COR-L47 (cell line): Measurements from ENCODE around the gene KLHL21.
"Not testable (repeated sequence)": the region's sequence is repeated elsewhere in the genome, so short reads cannot be mapped to it uniquely, and the experiment has no call there.

ENCODE experiments used
- DNase-seq: peaks from one replicate; lab custom pipeline; 2025; lab: John Stamatoyannopoulos, UW

Gene KLHL21

GRCh38 chr1:6602669-6603237 lies at the start of gene KLHL21:
TSS of gene KLHL21 (minus strand) at chr1:6602869. CDS start at chr1:6602817, 52 bp downstream.
- DNase-seq: peak; percentile 78

- no peak for DNase-seq
Observed at GRCh38 chr1:6651909-6652308, 49.2 kb upstream of the KLHL21 start.

- DNase-seq: no peak
Observed at GRCh38 chr1:6648556-6648955, 45.9 kb upstream of the KLHL21 start.

GRCh38 chr1:6646499-6647148 lies 44.0 kb upstream of the KLHL21 start:
- DNase-seq: peak; percentile 51

GRCh38 chr1:6645018-6645417 lies 42.3 kb upstream of the KLHL21 start:
- no peak for DNase-seq

GRCh38 chr1:6640867-6641266 lies 38.2 kb upstream of the KLHL21 start:
- not testable (repeated sequence) for DNase-seq

GRCh38 chr1:6638226-6638625 lies 35.6 kb upstream of the KLHL21 start:
- DNase-seq: no peak

GRCh38 chr1:6637770-6638169 lies 35.1 kb upstream of the KLHL21 start:
- no peak for DNase-seq

GRCh38 chr1:6636778-6637177 lies 34.1 kb upstream of the KLHL21 start:
- not testable (repeated sequence) for DNase-seq

- no peak for DNase-seq
Observed at GRCh38 chr1:6635910-6636760, 33.5 kb upstream of the KLHL21 start.

- DNase-seq: no peak
Observed at GRCh38 chr1:6635161-6635909, 32.7 kb upstream of the KLHL21 start.

GRCh38 chr1:6634371-6635052 lies 31.8 kb upstream of the KLHL21 start:
- no peak for DNase-seq

GRCh38 chr1:6632588-6633514 lies 30.2 kb upstream of the KLHL21 start:
- no peak for DNase-seq

GRCh38 chr1:6631058-6631457 lies 28.4 kb upstream of the KLHL21 start:
- no peak for DNase-seq

- DNase-seq: no peak
Observed at GRCh38 chr1:6630027-6630426, 27.4 kb upstream of the KLHL21 start.

GRCh38 chr1:6628971-6629479 lies 26.4 kb upstream of the KLHL21 start:
- no peak for DNase-seq

GRCh38 chr1:6627841-6628545 lies 25.3 kb upstream of the KLHL21 start:
- no peak for DNase-seq

- DNase-seq: no peak
Observed at GRCh38 chr1:6627031-6627430, 24.4 kb upstream of the KLHL21 start.

- DNase-seq: no peak
Observed at GRCh38 chr1:6625584-6626149, 23.0 kb upstream of the KLHL21 start.
